HG02610 (cell line): Measurements from ENCODE around the gene CIRBP.
"Not testable (repeated sequence)": the region's sequence is repeated elsewhere in the genome, so short reads cannot be mapped to it uniquely, and the experiment has no call there.

Experiments
- ATAC-seq: cut with Tn5 transposase; IDR thresholded peaks from one replicate; pipeline ENCODE4 v1.9.1; 2021; ENCODE audit warnings: mild to moderate bottlenecking, moderate library complexity; ENCODE audit not compliant: unreplicated experiment

The CIRBP gene

DNA sequence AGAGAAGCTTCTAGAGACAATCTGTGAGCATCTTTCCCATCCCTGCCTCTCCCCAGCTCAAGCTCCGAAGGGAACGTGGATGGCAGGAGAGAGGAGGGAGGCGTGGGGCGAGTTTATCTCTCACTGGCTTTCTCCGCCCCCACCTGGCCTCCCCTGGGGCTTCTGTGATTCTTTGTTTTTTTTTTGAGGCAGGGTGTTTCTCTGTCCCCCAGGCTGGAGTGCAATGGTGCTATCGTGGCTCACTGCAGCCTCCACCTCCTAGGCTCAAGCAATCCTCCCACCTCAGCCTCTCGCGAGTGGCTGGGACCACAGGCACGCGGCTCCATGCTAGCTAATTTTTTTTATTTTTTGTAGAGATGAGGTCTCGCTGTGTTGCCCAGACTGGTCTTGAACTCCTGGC is 39.6 kb downstream of the CIRBP start:
- ATAC-seq, result no peak

DNA sequence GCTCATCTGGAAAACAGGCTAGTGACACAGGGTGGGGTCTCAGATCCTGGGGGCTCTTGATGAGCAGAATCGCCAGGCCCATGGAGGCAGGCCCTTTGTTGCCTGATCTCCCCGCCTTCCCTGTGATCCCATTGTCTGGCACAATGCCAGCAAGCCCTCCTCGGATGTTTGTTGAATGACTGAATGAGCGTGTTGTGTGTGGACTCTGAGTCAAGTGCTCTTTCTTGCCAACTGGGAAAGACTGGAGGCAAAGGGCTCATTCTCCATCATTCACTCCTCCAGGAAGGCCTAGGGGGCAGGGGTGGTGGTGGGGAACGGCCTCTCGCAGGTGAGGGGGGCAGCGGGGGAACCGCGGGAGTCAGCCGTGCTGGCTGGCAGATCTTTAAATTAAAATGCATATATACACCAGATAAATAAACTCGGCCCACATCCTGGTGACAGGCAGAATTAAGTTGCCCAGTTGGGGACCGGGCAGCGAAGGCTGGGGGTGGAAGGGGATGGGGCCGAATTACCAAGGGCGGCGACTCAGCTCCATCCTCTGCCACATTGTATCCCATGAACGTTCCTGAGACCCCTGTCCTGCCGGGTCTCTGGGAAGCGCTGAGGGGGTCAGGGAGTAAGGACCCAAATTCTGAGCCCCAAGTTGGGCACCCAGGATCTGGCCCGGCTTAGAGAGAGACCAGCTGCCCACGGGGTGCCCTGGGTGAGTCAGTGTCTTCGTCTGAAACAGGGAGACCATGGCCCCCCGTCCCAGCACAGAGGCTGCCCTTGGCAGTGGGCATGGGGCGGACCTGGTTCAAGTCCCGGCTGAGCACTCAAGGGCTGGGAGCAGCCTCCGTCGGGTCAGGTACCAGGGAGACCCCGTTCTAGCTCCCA is 41.1 kb downstream of the CIRBP start:
- no peak for ATAC-seq

DNA sequence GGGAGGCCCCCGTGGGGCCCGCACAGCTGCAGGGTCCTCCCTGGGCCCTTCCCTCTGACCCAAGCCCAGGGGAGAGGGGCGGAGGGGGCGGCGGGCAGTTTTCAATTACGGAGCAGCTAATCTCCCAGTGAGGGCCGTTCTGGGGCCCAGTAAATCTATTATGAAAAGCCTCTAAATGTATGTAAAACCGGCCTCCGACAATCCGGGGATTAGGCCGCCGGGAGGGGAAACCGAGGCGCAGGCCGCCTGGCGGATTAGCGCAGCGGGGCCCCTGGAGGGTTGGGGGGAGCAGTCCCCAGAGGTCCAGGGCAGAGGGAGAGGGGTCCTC is 41.7 kb downstream of the CIRBP start:
- no peak for ATAC-seq

DNA sequence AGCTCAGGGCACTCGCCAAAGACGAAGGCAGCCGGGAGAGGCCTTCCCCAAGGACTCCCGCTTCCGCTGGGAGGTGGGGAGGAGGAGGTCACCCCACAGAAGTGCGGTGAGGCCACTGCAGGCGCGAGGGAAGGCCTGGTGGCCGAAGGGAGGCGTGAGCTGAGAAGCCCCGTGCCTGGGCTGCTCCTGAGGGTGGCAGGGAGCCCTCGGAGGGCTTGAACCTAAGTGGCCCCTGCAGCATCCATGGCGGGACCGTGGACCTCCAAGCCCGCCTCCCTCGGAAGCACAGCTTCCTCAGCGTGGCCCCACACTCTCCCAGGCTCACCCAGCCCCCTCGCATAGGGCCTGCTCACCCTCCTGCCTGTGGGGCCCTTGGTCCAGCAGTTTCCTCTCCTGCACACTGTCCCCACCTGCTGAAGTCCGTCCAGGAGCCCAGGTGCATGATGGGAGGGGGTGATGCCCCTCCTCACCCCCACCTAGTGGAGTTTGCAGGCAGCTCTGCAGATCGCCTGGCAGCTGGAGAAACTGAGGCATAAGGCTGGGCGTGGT is 42.5 kb downstream of the CIRBP start:
- no peak for ATAC-seq

DNA sequence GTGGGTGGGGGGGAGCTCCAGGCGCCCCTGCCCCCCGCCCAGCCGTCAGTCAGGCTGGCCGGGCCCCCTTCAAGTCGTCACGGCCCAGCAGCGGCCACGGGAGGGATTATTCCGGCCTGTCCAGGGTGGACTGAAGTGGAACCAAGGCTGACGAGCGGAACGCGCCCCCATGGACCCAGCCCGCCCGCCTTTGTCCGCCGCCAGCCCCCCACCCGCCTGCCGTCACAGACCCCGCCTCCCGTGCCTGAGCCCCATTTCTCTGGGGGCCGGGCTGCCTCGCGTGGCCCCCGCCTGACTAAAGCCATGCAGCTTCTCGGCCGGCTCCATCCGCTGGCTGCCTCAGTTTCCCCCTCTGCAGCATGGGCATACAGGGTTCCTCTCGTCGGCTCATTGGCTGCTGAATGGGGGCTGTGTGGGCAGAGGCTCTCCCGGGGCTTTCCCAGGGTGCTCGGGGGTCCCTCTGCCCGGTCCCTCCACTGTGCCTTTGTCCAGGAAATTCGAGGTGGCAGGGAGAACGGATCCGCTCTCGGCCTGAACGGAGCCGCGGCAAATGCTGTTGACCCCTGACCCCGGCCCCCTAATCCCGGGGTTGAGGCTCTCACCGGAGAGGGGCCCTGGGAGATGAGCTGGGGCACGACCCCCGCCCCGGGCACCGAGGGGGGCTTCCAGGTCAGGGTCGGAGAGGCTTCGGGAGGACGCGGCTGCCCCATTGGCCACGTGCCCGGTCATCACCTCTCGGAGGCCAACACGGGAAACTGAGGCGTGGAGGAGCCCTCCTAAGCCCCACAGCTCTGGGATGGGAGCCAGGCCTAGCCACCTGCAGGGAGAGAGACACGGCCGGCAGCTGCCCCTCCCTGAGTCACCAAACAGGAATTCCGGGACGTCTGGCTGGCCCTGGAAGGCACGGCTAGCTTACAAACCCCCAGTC is 43.9 kb downstream of the CIRBP start:
- ATAC-seq, result no peak

DNA sequence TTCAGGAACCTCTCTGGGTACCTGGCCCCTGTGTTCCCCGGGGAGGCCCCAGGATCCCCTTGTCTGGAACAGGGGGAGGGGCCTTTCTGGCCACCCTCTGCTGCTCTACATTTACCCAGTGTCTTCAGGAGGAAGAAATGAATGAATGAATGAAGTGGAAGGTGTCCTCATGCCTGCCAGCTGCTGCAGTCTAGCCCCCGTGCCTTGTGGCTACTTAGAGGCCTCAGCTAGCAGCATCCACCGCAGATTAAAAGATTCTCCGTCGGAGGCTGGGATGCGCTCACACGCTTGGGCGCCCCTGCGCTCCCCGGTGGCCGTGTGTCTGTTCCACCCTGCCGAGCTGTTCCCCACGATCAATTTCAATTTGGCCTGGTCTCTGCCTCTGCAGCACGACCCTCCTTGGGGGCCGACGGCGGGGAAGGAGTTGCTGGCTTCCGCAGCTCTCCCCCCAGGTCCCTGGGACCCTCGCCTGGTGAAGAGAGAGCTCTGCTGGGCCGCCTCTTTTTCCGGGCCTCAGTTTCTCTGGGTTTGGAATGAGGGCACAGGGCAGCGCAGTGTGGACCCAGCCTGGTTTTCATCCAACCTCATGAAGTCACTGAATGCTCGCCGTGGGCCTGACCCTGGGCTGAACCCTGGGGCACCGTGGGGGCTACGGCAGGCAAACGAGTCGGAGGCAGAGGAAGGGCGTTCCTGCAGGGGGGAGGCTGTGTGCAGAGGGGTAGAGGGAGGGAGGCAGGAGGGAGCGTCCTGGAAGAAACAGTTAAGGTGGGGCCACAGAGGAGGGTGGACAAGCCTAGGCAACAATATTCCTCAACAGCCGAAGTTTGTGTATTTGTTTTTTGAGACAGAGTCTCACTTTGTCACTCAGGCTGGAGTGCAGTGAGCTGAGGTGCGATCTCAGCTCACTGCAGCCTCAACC is 44.8 kb downstream of the CIRBP start:
- ATAC-seq, result no peak

DNA sequence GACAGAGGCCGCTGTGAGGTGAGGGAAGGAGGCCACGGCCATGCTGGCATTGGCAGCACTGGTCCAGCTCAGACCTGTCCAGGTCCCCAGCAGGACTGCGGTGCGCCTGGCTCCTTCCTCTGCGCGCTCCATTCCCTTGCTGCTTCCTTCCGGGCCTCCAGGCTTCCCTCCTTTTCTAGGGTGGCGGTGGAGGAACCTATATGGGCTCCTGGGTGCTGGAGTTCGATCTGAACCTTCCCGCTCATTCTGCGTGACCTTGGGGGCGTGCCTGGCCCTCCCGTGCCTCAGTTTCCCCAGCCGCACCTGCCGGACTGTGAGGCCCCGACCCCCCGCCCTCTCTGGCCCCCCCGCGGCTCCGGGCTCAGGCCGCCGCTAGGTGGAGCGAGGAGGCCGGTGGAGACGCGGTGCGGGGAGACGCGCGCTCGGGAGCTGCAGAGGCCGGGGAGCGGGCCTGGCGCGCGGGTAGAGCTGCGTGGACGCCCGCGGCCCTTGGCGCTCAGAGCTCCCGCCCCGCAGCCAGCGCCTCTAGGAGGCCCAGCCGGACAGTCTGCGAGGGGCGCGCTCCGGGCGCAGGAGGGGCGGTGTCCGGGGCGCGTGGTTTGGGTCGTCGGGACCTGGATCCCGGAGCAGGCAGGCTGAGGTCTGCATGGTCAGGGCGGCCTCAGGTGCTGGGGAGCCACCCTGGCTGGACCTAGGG is 46.5 kb downstream of the CIRBP start:
- ATAC-seq, result no peak

DNA sequence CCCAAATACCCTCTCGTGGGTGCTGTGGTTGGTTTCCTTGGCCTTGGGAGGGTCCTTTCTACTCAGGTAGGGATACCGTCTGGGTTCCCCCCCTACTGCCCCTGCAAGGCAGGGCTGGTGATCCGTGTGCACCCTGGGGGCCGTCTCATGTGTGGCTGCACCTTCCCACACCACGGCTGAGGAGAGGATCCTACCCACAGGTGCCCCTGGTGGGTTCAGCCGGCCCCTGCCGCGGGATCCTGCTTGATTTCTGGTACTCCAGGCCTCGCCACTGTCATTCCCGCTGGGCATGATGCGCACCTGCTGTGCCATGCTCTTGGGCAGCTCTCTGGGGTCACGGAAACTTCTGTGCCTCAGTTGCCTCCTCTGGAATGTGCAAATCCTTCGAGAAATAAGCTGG is 47.3 kb downstream of the CIRBP start:
- ATAC-seq, result no peak

DNA sequence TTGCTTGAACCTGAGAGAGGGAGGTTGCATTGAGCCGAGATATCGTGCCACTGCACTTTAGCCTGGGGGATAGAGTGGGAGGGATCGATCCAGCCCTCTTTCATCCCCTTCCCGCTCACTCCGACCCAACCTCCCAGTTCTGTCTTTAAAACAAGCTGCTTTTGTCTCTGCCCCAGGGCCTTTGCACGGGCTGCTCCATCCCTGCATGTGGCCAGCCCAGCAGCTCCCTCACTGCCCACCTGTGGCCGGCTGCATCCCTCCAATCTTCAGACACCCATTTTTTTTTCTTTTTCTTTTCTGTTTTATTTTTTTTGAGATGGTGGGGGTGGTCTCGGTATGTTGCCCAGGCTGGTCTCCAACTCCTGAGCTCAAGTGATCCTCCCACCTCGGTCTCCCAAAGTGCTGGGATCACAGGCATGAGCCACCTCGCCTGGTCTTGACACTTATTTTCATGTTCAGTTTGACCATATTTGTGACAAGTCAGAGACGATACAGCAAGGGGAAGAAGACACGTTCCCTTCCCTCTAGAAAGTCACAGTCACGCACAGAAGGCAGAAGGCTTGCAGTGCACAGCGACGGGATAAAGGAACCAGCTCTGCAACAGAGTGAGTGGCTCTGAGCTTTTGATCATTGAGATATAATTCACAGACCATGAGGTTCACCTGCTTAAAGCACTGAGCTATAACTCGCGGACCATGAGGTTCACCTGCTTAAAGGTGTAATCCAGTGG is 48.3 kb downstream of the CIRBP start:
- no peak for ATAC-seq

DNA sequence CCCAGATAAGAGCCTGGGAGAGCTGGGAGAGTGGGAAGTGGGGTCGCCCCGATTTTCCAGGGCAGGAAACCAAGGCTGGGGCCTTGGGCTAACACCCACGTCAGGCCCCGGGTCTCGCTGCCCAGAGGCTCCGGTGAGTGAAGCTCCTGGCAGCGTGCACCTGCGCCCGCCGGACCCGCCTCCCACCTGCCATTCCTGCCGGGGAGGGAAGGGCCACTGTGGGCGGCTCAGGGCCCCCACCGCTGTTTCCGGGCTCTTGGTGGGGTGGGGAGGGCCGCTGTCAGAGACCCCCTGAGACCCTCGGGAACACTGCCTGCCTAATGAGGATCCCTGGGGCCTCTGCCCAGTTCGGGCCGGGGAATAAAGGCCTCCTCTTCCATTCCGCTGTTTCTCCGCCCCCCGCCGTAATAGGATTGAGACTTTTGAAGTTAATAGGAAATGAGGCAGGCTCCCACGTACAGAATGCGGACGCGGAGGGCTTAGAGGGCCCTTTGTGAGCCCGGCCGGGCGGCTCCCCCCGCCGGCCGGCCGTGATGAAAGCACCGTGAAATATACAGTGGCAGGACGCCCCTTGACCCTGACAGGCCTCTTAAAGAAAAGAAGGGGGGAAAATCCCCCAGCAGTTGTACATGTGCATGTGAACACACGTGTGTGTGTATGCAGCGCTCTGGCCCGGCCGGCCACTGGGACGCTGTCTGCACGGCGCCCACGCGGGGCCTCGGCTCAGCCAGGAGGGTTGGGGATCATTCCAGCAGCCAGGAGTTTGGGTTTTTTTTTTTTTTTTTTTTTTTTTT is 49.7 kb downstream of the CIRBP start:
- no peak for ATAC-seq

DNA sequence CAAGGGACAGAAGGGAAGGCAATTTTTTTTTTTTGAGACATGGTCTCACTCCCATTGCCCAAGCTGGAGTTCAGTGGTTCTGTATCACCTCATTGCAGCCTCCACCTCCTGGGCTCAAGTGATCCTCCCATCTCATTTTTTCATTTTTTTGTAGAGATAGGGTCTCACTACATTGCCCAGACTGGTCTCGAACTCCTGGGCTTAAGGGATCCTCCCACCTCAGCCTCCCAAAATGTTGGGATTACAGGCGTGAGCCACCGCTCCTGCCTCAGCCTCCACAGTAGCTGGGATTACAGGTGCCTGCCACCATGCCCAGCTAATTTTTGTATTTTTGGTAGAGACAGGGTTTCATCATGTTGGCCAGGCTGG is 51.1 kb downstream of the CIRBP start:
- ATAC-seq, result not testable (repeated sequence)

DNA sequence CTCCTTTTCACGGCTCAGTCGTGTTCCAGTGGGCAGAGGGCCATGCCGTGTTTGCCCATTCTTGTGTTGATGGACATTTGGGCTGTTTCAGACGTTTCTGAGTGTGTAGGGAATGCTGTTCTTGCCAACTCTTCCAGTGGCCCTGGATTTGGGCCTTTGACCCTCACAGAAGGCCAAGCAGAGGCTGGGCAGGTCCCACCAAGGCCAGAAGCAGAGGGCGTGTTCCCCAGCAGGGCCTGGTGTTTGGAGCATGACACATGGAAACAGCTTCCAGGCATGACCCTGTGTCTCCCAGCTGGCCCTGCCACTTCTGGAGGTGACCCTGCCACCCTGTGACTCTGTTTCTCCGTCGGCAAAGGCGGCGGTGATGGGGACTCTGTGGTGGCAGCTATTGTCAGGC is 52.4 kb downstream of the CIRBP start:
- no peak for ATAC-seq

DNA sequence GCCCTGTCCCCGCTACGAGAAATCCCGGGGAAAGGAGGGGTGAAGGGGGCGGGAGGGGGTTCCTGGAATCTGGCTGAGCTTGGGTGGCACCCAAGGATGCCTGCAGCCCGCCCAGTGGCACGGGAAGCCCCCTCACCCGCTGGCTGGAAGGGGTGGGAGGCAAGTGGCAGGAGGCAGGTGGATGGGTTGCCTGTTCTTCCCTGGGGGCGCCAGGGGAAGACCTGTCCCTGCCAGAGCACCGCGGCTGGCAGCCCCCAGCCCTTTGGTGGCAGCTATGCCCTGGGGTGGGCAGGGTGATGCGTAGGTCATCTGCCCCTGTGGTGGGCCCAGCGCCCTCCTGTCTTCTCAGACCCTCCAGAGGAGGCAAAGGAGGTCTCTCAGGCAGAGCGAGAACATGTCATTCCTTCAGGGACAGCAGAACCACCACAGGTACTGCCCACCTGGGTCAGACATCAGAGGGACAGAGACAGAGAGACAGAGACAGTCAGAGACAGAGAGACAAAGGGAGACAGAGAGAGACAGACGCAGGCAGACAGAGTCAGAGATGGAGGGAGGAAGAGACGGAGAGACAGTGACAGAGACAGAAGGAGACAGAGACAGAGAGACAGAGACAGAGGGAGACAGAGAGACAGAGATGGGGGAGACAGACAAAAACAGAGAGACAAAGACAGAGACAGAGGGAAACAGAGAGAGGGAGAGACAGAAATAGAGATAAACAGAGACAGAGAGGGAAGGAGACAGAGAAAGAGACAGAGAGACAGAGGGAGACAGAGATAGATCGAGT is 53.3 kb downstream of the CIRBP start:
- no peak for ATAC-seq

DNA sequence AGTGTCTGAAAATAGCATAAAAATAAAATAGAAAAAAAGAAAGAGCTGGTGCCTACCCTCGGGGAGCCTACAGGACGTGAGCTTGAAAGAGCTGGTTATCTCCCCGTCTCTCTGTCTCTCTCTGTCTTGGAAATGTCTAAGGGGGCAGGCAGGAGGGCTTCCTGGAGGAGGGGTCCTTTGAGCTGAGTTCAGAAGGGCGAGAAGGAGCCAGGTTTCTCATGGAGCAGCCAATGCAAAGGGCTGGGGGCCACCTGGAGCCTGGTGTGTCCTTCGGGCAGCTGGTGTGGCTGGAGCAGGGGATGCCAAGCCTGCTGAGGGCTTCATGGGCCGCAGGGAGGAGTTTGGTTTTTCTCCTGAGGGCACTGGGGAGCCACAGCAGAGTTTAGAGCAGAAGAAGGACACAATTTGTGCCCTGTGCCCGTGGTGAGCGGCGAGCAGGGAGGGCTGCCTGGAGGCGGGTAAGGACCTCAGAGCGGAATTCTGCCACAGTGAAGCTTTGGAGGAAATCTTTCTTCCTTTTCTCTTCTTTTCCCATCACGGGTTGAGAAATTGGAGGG is 55.2 kb downstream of the CIRBP start:
- no peak for ATAC-seq
